Panc1 (cell line): ENCODE measurements around the gene THAP9. TPM values are rescaled to one million over a fixed set of nuclear protein-coding genes. Genes with fewer than 3 reads are reported as not detected.

Experiments
- ATAC-seq: fragments of 200-7000 bp; cut with Tn5 transposase; 2 replicates; pipeline ENCODE4 v1.9.1; 2020; ENCODE audit warnings: mild to moderate bottlenecking, moderate library complexity
- BruUV-seq: library from RNA; stranded (reverse); fragments of 400-500 nt; replicated peaks from 2 replicates; lab custom pipeline; 2021; lab: Mats Ljungman, UMichigan
- CTCF ChIA-PET: fragments of 300-600 bp; sonication (Branson Sonifier 250); formaldehyde crosslinking; loops from one replicate; lab custom pipeline; 2022; ENCODE audit warnings: antibody characterized with exemption; lab: Charles Lee
- POLR2A ChIA-PET: fragments of 300-600 bp; sonication (Branson Sonifier 250); formaldehyde crosslinking; loops from one replicate; lab custom pipeline; 2022; ENCODE audit warnings: antibody characterized with exemption; lab: Charles Lee
- DNase-seq: peaks from one replicate; pipeline ENCODE4 v3.0.0-alpha.2; 2010; ENCODE audit warnings: low read depth, low spot score
- H3K27ac ChIP-seq: 2 replicates; pipeline ENCODE4 v1.5.1; 2011; ENCODE audit warnings: mild to moderate bottlenecking, low read length, inconsistent platforms
- H3K27me3 ChIP-seq: fragments of 200-500 bp; sonication (Bioruptor generic); 2 replicates; pipeline ENCODE4 v1.6.0; 2014; ENCODE audit warnings: low read length, inconsistent platforms; ENCODE audit not compliant: control insufficient read depth, insufficient read depth
- H3K36me3 ChIP-seq: fragments of 200-500 bp; sonication (Bioruptor generic); 2 replicates; pipeline ENCODE4 v1.5.1; 2014; ENCODE audit warnings: inconsistent platforms, mild to moderate bottlenecking, low read length, moderate library complexity; ENCODE audit not compliant: control insufficient read depth, insufficient read depth
- H3K4me1 ChIP-seq: 2 replicates; pipeline ENCODE4 v1.5.1; 2011; ENCODE audit warnings: inconsistent platforms, mild to moderate bottlenecking, low read length, moderate library complexity; ENCODE audit not compliant: control insufficient read depth, insufficient read depth
- H3K4me3 ChIP-seq, 2 experiments: 2 replicates each; pipeline ENCODE4 v1.5.1; 2011 to 2012; ENCODE audit warnings: low read depth in 2 of 2, low read length in 2 of 2, mild to moderate bottlenecking in 2 of 2, inconsistent platforms in 1 of 2, moderate library complexity in 1 of 2
- H3K9me3 ChIP-seq: fragments of 200-500 bp; sonication (Bioruptor generic); 2 replicates; pipeline ENCODE4 v1.5.1; 2014; ENCODE audit warnings: low read depth, mild to moderate bottlenecking, inconsistent platforms, low read length, moderate library complexity; ENCODE audit not compliant: control insufficient read depth, insufficient read depth
- CTCF ChIP-seq: fragments of 450-650 bp; IDR thresholded peaks from 2 replicates; pipeline ENCODE4 v1.5.1; 2017; ENCODE audit warnings: mild to moderate bottlenecking
- POLR2AphosphoS5 ChIP-seq: IDR thresholded peaks from 2 replicates; pipeline ENCODE4 v1.6.1; 2012; ENCODE audit warnings: mild to moderate bottlenecking, low read depth, low read length, moderate library complexity
- REST ChIP-seq, 2 experiments: IDR thresholded peaks; 2 replicates each; pipeline ENCODE4 v1.6.1; 2011 to 2012; ENCODE audit warnings: low read depth in 2 of 2, control low read depth in 1 of 2, low read length in 1 of 2, mild to moderate bottlenecking in 1 of 2, moderate library complexity in 1 of 2; ENCODE audit not compliant: insufficient read depth in 1 of 2
- SIN3A ChIP-seq: IDR thresholded peaks from 2 replicates; pipeline ENCODE4 v1.6.1; 2012; ENCODE audit warnings: low read depth, mild to moderate bottlenecking, low read length, moderate library complexity, borderline replicate concordance; ENCODE audit not compliant: insufficient read depth
- TCF7L2 ChIP-seq: IDR thresholded peaks from 2 replicates; pipeline ENCODE4 v1.6.1; 2011; ENCODE audit warnings: mild to moderate bottlenecking, low read depth, low read length, inconsistent platforms
- in situ Hi-C: cut with HindIII; loops from 2 replicates; pipeline ENCODE4 v1.10.0; 2016; ENCODE audit warnings: low sequenced_read_pairs, low pct_unique_long_range_greater_than_20kb
- intact Hi-C: fragments of 100-400 bp; cut with micrococcal nuclease; formaldehyde crosslinking; loops from one replicate; pipeline ENCODE4 v1.10.0; 2022; ENCODE audit not compliant: unreplicated experiment
- total RNA-seq: library from RNA; stranded (reverse); gene quantifications from one replicate; pipeline ENCODE4 v1.2.1, GENCODE V29; 2021; ENCODE audit not compliant: unreplicated experiment

Gene THAP9
- total RNA-seq, 1 experiment from 2014 or later, result 3.0 TPM

- Histone ChIP-seq H3K4me1 (no peaks in the 10 kb centered on the region), H3K9me3 (no peaks in the 10 kb centered on the region), H3K4me3 (no peak overlapping the region), H3K27ac (no peak overlapping the region), H3K27me3 (no peaks in the 10 kb centered on the region), H3K36me3 (no peaks in the 10 kb centered on the region)
- no TSS peak for BruUV-seq
- DNase-seq, result no peak
- POLR2A ChIA-PET, result no interaction called here
- in situ Hi-C loops (no loop called here), intact Hi-C loops (no loop called here)
- CTCF ChIA-PET, result no interaction called here
- no peak for ATAC-seq
- TF ChIP-seq SIN3A, result no peak
- TF ChIP-seq POLR2AphosphoS5, result no peak
- TF ChIP-seq REST (IDR thresholded peaks at IDR 0.05; ENCODE audit: insufficient read depth in 1 of 2, low read depth in 2 of 2, low read length in 1 of 2), result no peak
- TF ChIP-seq CTCF, result no peak
- no peak for TF ChIP-seq TCF7L2
These were observed 53.7 kb downstream of the THAP9 start for GRCh38 chr4:82954212-82954611.

GRCh38 chr4:82957045-82957444 lies 56.5 kb downstream of the THAP9 start:
- ATAC-seq (no peak), DNase-seq (no peak)
- Histone ChIP-seq H3K4me1 (no peaks in the 10 kb centered on the region), H3K27me3 (no peaks in the 10 kb centered on the region), H3K4me3 (no peak overlapping the region), H3K36me3 (no peaks in the 10 kb centered on the region), H3K9me3 (no peaks in the 10 kb centered on the region), H3K27ac (no peak overlapping the region)
- in situ Hi-C loops, result no loop called here
- intact Hi-C loops, result no loop called here
- ChIA-PET CTCF (no interaction called here), POLR2A (no interaction called here)
- TF ChIP-seq POLR2AphosphoS5 (no peak), SIN3A (no peak), CTCF (no peak), REST (IDR thresholded peaks at IDR 0.05; ENCODE audit: insufficient read depth in 1 of 2, low read depth in 2 of 2, low read length in 1 of 2) (no peak), TCF7L2 (no peak)
- BruUV-seq, result no TSS peak
